Measurements from ENCODE around the gene ZNF281. TPM values are rescaled to one million over a fixed set of nuclear protein-coding genes. Genes with fewer than 3 reads are reported as not detected.
A peak's percentile ranks its signal among the peaks of the same experiment; 100 is the strongest.

Gene ZNF281
- total and polyA plus RNA-seq, 2 of the 4 experiments (the other 2 are of a cell fraction) = 7.0 to 37.5 TPM

- H3K4me3 ChIP-seq (ENCODE audit: insufficient read depth, low read depth, low read length) = no peak overlapping the region
- H3K36me3 ChIP-seq (ENCODE audit: control insufficient read depth, insufficient read depth, low read length) = no peaks in the 10 kb centered on the region
- no peak overlapping the region for H3K27ac ChIP-seq (ENCODE audit: insufficient read depth, low read length)
- dilution Hi-C loops (cut with HindIII; ENCODE audit: low sequenced_read_pairs, unreplicated experiment) (no loop called here), intact Hi-C loops (cut with micrococcal nuclease) (no loop called here), in situ Hi-C loops (cut with MboI; ENCODE audit: low sequenced_read_pairs) (no loop called here)
- peak overlapping the region; percentile 34 for H2BK5ac ChIP-seq (ENCODE audit: low read depth, low read length, poor library complexity, severe bottlenecking)
- H3K79me1 ChIP-seq (ENCODE audit: low read depth in 1 of 2, low read length in 2 of 2) = 0 out of 4 replicates have a peak, but pooled peaks cover 0 to 3% of the 10 kb centered on the region in 2 experiments
- H2AK5ac ChIP-seq (ENCODE audit: low read depth, low read length) = peak overlapping the region; percentile 37; the same call in 1 of the 2 replicates
- no peak overlapping the region for H2AK9ac ChIP-seq (replicated peaks; ENCODE audit: low read depth, low read length, poor library complexity)
- H2BK15ac ChIP-seq (ENCODE audit: low read depth, low read length) = no peak overlapping the region
- no peak overlapping the region for H3K4me2 ChIP-seq (ENCODE audit: low read depth, low read length)
- no peak overlapping the region for H3K56ac ChIP-seq (ENCODE audit: extremely low read depth, insufficient read depth, low read length)
- ChIA-PET CTCF (no interaction called here), POLR2A (ENCODE audit: unreplicated experiment) (no interaction called here)
- no peaks in the 10 kb centered on the region for H3K27me3 ChIP-seq (ENCODE audit: control insufficient read depth, insufficient read depth, low read length)
- DNase-seq (no peak), ATAC-seq (ENCODE audit: low read depth) (no peak)
- WGBS, 2 experiments (ENCODE audit: extremely low coverage in 2 of 2, insufficient read length in 1 of 2) = no CpG with 5 or more reads among the region's 4 CpGs
- H4K91ac ChIP-seq (ENCODE audit: insufficient read depth, low read depth, low read length) = 0 out of 2 replicates have a peak overlapping the region, but pooled peaks have one; percentile 21
- no peaks in the 10 kb centered on the region for H3K9me3 ChIP-seq (ENCODE audit: control insufficient read depth, insufficient read depth, low read length)
- BruUV-seq (replicated peaks) = no TSS peak
- H3K4ac ChIP-seq (ENCODE audit: low read depth, low read length) = peak overlapping the region; percentile 35; the same call in 1 of the 2 replicates
- peak overlapping the region; percentile 47; the same call in 1 of the 2 replicates for H4K5ac ChIP-seq (ENCODE audit: low read depth, low read length)
- H2BK20ac ChIP-seq (ENCODE audit: low read depth, low read length) = peak overlapping the region; percentile 32; the same call in 1 of the 2 replicates
- H3K4me1 ChIP-seq (ENCODE audit: control insufficient read depth, insufficient read depth, low read length) = no peaks in the 10 kb centered on the region; the same call in 1 of the 2 replicates
- no peak overlapping the region for H3K14ac ChIP-seq (replicated peaks; ENCODE audit: low read depth, low read length)
- H2AFZ ChIP-seq (replicated peaks; ENCODE audit: low read length, poor library complexity) = no peak overlapping the region
- H3K9me1 ChIP-seq (ENCODE audit: insufficient read depth, low read length) = no peaks in the 10 kb centered on the region
- peak overlapping the region in 1 of 2 experiments; percentile 15; a peak in 2 of 4 replicates for H4K8ac ChIP-seq (ENCODE audit: low read depth in 2 of 2, low read length in 2 of 2)
- H4K20me1 ChIP-seq (ENCODE audit: insufficient read depth, low read length) = no peaks in the 10 kb centered on the region
- H3K23ac ChIP-seq (ENCODE audit: low read depth, low read length) = no peak overlapping the region
- H2BK120ac ChIP-seq (ENCODE audit: low read depth, low read length) = peak overlapping the region; percentile 7; the same call in 1 of the 2 replicates
- TF ChIP-seq CHD1 (IDR thresholded peaks at IDR 0.05; ENCODE audit: low read depth, low read length) = no peak
- TF ChIP-seq MAFK (IDR thresholded peaks at IDR 0.05; ENCODE audit: low read depth, low read length) = no peak
- TF ChIP-seq SMC3 (IDR thresholded peaks at IDR 0.05; ENCODE audit: low read depth, low read length) = no peak
- TF ChIP-seq USF2 (IDR thresholded peaks at IDR 0.05; ENCODE audit: low read depth, low read length) = no peak
- TF ChIP-seq ELK1 (IDR thresholded peaks at IDR 0.05; ENCODE audit: borderline replicate concordance, low read depth, low read length) = no peak
- no peak for TF ChIP-seq RFX5 (IDR thresholded peaks at IDR 0.05; ENCODE audit: low read depth, low read length)
- no peak for TF ChIP-seq FOS (IDR thresholded peaks at IDR 0.05; ENCODE audit: low read depth, low read length)
- no peak for TF ChIP-seq POLR2A (IDR thresholded peaks at IDR 0.05; ENCODE audit: low read depth, low read length)
- TF ChIP-seq CTCF (conservative IDR thresholded peaks at IDR 0.05; ENCODE audit: low read depth, low read length) = no peak
- no peak for TF ChIP-seq BHLHE40 (IDR thresholded peaks at IDR 0.05; ENCODE audit: low read depth, low read length)
- no peak for TF ChIP-seq MXI1 (IDR thresholded peaks at IDR 0.05; ENCODE audit: borderline replicate concordance, low read depth, low read length)
- no peak for TF ChIP-seq MAZ (IDR thresholded peaks at IDR 0.05; ENCODE audit: borderline replicate concordance, low read depth, low read length)
- TF ChIP-seq RAD21 (IDR thresholded peaks at IDR 0.05; ENCODE audit: low read length) = no peak
- TF ChIP-seq RCOR1 (IDR thresholded peaks at IDR 0.05; ENCODE audit: insufficient replicate concordance, low read length) = no peak
- TF ChIP-seq CEBPB (IDR thresholded peaks at IDR 0.05; ENCODE audit: low read depth, low read length) = no peak
- no peak for TF ChIP-seq NFE2L2 (IDR thresholded peaks at IDR 0.05; ENCODE audit: low read depth, low read length)
- H3K9ac ChIP-seq (ENCODE audit: low read depth, low read length) = no peak overlapping the region
- H3K18ac ChIP-seq (ENCODE audit: low read depth, low read length) = no peak overlapping the region
Observed at GRCh38 chr1:200386416-200386815, 23.4 kb downstream of the ZNF281 start.
